Jurkat, Clone E6-1 (cell line): Measurements from ENCODE around the gene GUCY2C.

Source experiments
- DNase-seq: peaks from one replicate; pipeline ENCODE4 v3.0.0-alpha.2; 2011; ENCODE audit warnings: low read depth, low spot score
- H3K4me3 ChIP-seq: 2 replicates; pipeline ENCODE4 v1.5.1; 2011; ENCODE audit warnings: mild to moderate bottlenecking, low read length, control low read depth, moderate library complexity

GUCY2C gene

GRCh38 chr12:14589169-14590004, 107.0 kb downstream of the GUCY2C start:
- no peak overlapping the region for H3K4me3 ChIP-seq
- no peak for DNase-seq

- no peak for DNase-seq
- H3K4me3 ChIP-seq, result no peak overlapping the region
These were observed 107.8 kb downstream of the GUCY2C start for GRCh38 chr12:14588571-14588970.

- no peak for DNase-seq
- no peak overlapping the region for H3K4me3 ChIP-seq
These were observed 117.8 kb downstream of the GUCY2C start for GRCh38 chr12:14578646-14579045.

- DNase-seq, result peak; percentile 58
- no peak overlapping the region for H3K4me3 ChIP-seq
These were observed 119.1 kb downstream of the GUCY2C start for GRCh38 chr12:14577344-14577743.

- DNase-seq, result no peak
- H3K4me3 ChIP-seq, result no peak overlapping the region
These were observed 119.5 kb downstream of the GUCY2C start for GRCh38 chr12:14576896-14577295.

- no peak for DNase-seq
- no peak overlapping the region for H3K4me3 ChIP-seq
These were observed 120.8 kb downstream of the GUCY2C start for GRCh38 chr12:14575585-14575984.

- no peak for DNase-seq
- H3K4me3 ChIP-seq, result no peak overlapping the region
These were observed 123.3 kb downstream of the GUCY2C start for GRCh38 chr12:14573118-14573517.

- no peak for DNase-seq
- no peak overlapping the region for H3K4me3 ChIP-seq
These were observed 124.0 kb downstream of the GUCY2C start for GRCh38 chr12:14572401-14572800.

GRCh38 chr12:14571779-14572178, 124.6 kb downstream of the GUCY2C start:
- no peak for DNase-seq
- H3K4me3 ChIP-seq, result no peak overlapping the region

- no peak for DNase-seq
- H3K4me3 ChIP-seq, result no peak overlapping the region
These were observed 126.2 kb downstream of the GUCY2C start for GRCh38 chr12:14570231-14570630.

- H3K4me3 ChIP-seq, result no peak within 1 kb of the TSS
- no peak for DNase-seq
These were observed 128.8 kb downstream of the GUCY2C start, which contains the start of gene PLBD1 for GRCh38 chr12:14567351-14568162. Gene PLBD1 (minus strand): TSS chr12:14567883. CDS start chr12:14567696, 187 bp downstream.

- H3K4me3 ChIP-seq, result no peak overlapping the region
- no peak for DNase-seq
These were observed 132.0 kb downstream of the GUCY2C start for GRCh38 chr12:14564336-14564959.

- no peak for DNase-seq
- no peak overlapping the region for H3K4me3 ChIP-seq
These were observed 133.4 kb downstream of the GUCY2C start for GRCh38 chr12:14563046-14563445.
